ENCODE measurements around the gene CTPS1. TPM values are rescaled to one million over a fixed set of nuclear protein-coding genes. Genes with fewer than 3 reads are reported as not detected.
A peak's percentile ranks its signal among the peaks of the same experiment; 100 is the strongest.

Gene CTPS1
- 10 to 100 TPM; 26.6 to 38.6 (median 32.7) TPM for total RNA-seq

DNA sequence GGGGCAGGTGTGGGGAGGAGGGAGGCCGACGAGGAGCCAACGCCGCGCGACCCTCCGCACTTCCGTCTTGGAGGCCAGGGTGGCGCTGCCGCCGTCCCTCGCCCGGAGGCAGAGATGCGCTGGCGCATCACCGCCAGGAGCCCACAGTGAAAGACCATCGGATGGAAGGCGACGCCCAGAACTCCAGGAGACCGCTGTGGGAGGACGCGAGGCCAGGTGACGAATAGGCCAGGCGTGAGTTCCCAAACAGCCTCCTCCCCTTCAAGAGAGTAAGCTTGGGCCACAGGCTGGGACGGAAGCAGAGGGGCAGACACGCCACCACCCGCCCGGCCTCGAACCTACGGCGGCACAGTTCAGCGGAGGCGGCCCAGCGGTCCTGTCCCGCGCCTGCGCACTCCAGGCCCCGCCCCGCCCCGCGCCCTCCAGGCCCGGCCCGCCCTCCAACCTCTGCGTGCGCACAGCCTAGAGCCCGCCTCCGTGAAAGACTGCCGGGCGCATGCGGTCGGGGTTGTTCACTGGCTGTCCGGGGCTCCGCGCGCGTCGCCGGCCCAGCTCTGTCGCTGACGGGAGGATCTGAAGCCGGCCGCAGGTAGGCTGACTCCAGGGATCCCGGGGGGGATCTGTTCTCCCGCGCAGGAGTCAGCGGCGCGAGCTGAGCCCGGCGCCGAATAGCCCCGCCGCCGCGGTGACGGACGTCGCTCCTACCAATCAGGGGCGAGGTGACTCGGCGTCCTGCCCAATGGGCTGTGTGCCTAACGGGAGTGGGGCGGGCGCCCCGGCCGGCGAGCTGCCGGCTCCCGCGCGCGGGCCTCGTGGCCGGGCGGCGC lies at the start of gene CTPS1:
CTPS1 (plus strand) TSS at position 456 of the 827 bp plus-strand sequence. CDS start 3,595 bp downstream, outside the sequence.
- Histone ChIP-seq H3K27ac (replicated peaks in 1 of 4) (peak within 1 kb of the TSS; percentile 91 to 96 (median 94)), H3K4me1 (peaks cover 16 to 60% (median 50%) of the 10 kb centered on the region in 4 donors)
- under 1% methylated on average over 27 of the region's 96 CpGs for WGBS

DNA sequence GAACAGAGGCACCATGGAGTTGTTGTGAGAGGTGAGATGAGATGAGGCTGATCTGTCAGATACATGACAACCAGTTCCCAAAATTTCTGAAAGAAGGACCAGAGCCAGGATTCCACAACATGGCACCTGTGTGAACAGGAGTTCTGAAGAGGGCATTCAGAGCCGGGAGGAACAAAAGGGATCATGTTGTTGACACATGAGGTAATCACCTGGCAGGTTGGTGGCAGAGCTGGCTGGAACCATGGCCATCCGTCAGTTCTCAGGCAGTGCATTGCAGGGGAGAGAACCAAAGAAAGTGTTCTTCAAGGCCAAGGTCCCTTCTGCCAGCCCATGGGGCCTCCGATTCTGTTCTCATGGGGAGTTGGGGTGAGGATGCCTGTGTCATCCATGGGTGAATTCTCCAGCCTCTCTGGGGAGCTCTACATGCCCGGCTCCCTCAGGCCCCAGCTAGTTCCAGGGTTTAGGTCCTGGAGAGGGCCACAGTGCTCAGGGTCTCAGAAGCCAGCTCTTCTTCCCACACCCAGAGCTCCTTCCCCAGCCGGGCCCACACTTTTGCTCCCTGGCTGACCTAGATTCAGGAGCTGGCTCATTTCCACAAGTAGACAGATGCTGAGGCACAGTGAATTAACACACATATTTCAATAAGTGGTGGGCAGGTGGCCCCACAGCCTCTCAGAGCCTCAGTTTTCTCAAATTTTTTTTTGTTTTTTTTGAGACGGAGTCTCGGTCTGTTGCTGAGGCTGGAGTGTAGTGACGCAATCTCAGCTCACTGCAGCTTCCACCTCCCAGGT lies 49.1 kb upstream of the CTPS1 start:
- H3K4me3 ChIP-seq = no peak overlapping the region
- H3K27me3 ChIP-seq = no peaks in the 10 kb centered on the region
- 80% methylated on average over 8 of the region's 8 CpGs for WGBS
- intact Hi-C loops (cut with DNase I) = no loop called here
- H3K36me3 ChIP-seq = no peaks in the 10 kb centered on the region
- H3K9me3 ChIP-seq = no peaks in the 10 kb centered on the region
- H3K27ac ChIP-seq (replicated peaks in 1 of 4) = no peak overlapping the region
- TF ChIP-seq POLR2AphosphoS5 (IDR thresholded peaks at IDR 0.05) (no peak), EP300 (IDR thresholded peaks at IDR 0.05) (no peak), CTCF (IDR thresholded peaks at IDR 0.05) (no peak), POLR2A (IDR thresholded peaks at IDR 0.05; ENCODE audit: low read depth) (no peak)
- H3K4me1 ChIP-seq = no peaks in the 10 kb centered on the region
- no peak for DNase-seq (ENCODE audit: extremely low spot score)

More for the DNA sequence above, at the start of gene CTPS1:
- H3K27me3 ChIP-seq = no peaks in the 10 kb centered on the region
- intact Hi-C loops (cut with DNase I) = no loop called here
- peaks cover 0 to 8% (median under 1%) of the 10 kb centered on the region in 4 donors for H3K36me3 ChIP-seq
- H3K9me3 ChIP-seq = no peaks in the 10 kb centered on the region
- DNase-seq (ENCODE audit: extremely low spot score) = peak; percentile 98
- H3K4me3 ChIP-seq = peak within 1 kb of the TSS; percentile 65 to 80 (median 68)
- no peak for TF ChIP-seq POLR2A (IDR thresholded peaks at IDR 0.05; ENCODE audit: low read depth)
- TF ChIP-seq POLR2AphosphoS5 (IDR thresholded peaks at IDR 0.05) = peak; percentile 74 to 91
- peak in 2 of 3 experiments; percentile 20 to 21 for TF ChIP-seq CTCF (IDR thresholded peaks at IDR 0.05)

DNA sequence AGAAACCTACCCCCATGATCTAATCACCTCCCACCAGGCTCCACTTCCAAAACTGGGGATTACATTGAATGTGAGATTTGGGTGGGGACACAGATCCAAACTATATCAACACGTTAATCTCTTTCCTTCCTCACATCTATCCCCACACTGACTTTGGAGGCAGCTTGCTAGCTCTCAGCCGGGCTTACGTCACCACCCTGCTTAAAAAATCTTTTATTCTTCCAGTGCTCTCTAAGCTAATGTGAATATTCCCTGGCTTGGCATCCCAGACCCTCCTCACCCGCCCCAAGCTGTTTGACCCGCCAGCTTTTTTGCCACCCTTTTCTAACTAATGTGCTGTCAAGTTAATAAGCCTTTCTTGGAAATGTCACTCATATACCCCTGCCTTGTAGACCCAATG lies 47.9 kb upstream of the CTPS1 start:
- 88% methylated on average over 5 of the region's 5 CpGs for WGBS
- intact Hi-C loops (cut with DNase I) = no loop called here
- no peak overlapping the region for H3K27ac ChIP-seq (replicated peaks in 1 of 4)

DNA sequence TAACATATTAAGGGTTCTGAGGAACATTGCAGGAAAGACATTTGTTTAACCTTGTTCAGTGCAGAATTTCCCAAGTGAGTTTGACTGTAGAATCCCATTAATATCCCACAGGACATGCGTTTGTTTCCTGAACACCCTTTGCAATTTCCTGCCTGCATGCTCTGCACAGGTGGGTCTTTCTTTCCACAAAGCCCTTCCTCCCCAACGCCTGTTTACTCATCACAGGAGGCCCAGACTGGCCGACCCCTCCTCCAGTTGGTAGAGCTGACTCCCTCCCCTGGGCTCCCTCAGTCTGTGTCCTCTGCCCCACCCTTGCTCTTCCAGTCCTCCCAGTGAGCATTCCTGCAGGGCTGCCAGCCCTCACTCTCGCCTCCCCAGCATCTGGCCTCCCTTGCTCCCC lies 47.5 kb upstream of the CTPS1 start:
- no peaks in the 10 kb centered on the region for H3K4me1 ChIP-seq
- no peaks in the 10 kb centered on the region for H3K9me3 ChIP-seq
- H3K27me3 ChIP-seq = no peaks in the 10 kb centered on the region
- TF ChIP-seq EP300 (IDR thresholded peaks at IDR 0.05) (no peak), POLR2A (IDR thresholded peaks at IDR 0.05; ENCODE audit: low read depth) (no peak), CTCF (IDR thresholded peaks at IDR 0.05) (no peak), POLR2AphosphoS5 (IDR thresholded peaks at IDR 0.05) (no peak)
- WGBS = 60% methylated on average over 4 of the region's 4 CpGs
- DNase-seq (ENCODE audit: extremely low spot score) = no peak
- intact Hi-C loops (cut with DNase I) = no loop called here
- no peak overlapping the region for H3K27ac ChIP-seq (replicated peaks in 1 of 4)
- H3K4me3 ChIP-seq = no peak overlapping the region
- no peaks in the 10 kb centered on the region for H3K36me3 ChIP-seq

More for the DNA sequence above, 47.9 kb upstream of the CTPS1 start:
- H3K4me3 ChIP-seq = no peak overlapping the region
- no peaks in the 10 kb centered on the region for H3K27me3 ChIP-seq
- no peak for TF ChIP-seq POLR2AphosphoS5 (IDR thresholded peaks at IDR 0.05)
- no peak for TF ChIP-seq CTCF (IDR thresholded peaks at IDR 0.05)
- no peak for TF ChIP-seq EP300 (IDR thresholded peaks at IDR 0.05)
- TF ChIP-seq POLR2A (IDR thresholded peaks at IDR 0.05; ENCODE audit: low read depth) = no peak
- no peaks in the 10 kb centered on the region for H3K9me3 ChIP-seq
- no peaks in the 10 kb centered on the region for H3K36me3 ChIP-seq
- no peak for DNase-seq (ENCODE audit: extremely low spot score)
- H3K4me1 ChIP-seq = no peaks in the 10 kb centered on the region
